Measurements from ENCODE around the gene FLNB. TPM values are rescaled to one million over a fixed set of nuclear protein-coding genes. Genes with fewer than 3 reads are reported as not detected.

Gene FLNB
- total and polyA plus RNA-seq, 9 of the 15 experiments (the other 6 are each of a cell fraction or from before 2014, with no cell fraction given), result 9.4 to 48.1 (median 25.6) TPM

GRCh38 chr3:58167431-58168351, 159.5 kb downstream of the FLNB start (continued):
- TF ChIP-seq NFE2 (IDR thresholded peaks at IDR 0.05; ENCODE audit: low read depth) (no peak), ZNF785 (CRISPR knock-in tag; IDR thresholded peaks at IDR 0.05) (no peak), NRF1 (conservative IDR thresholded peaks at IDR 0.05 in 1 of 2, IDR thresholded peaks at IDR 0.05 in 1 of 2) (peak; percentile 57 to 67), MEIS2 (IDR thresholded peaks at IDR 0.05; ENCODE audit: partially characterized antibody) (no peak), CBFB (CRISPR knock-in tag; IDR thresholded peaks at IDR 0.05) (no peak), HEY1 (CRISPR knock-in tag; IDR thresholded peaks at IDR 0.05; ENCODE audit: borderline replicate concordance) (no peak), RBM25 (IDR thresholded peaks at IDR 0.05; ENCODE audit: low read depth, low read length, severe bottlenecking) (no peak), ZNF184 (CRISPR knock-in tag; IDR thresholded peaks at IDR 0.05) (no peak), CHD7 (IDR thresholded peaks at IDR 0.05; ENCODE audit: low read depth, low read length) (no peak), ZNF12 (CRISPR knock-in tag; IDR thresholded peaks at IDR 0.05) (no peak)
- TF ChIP-seq, protein P1, sequence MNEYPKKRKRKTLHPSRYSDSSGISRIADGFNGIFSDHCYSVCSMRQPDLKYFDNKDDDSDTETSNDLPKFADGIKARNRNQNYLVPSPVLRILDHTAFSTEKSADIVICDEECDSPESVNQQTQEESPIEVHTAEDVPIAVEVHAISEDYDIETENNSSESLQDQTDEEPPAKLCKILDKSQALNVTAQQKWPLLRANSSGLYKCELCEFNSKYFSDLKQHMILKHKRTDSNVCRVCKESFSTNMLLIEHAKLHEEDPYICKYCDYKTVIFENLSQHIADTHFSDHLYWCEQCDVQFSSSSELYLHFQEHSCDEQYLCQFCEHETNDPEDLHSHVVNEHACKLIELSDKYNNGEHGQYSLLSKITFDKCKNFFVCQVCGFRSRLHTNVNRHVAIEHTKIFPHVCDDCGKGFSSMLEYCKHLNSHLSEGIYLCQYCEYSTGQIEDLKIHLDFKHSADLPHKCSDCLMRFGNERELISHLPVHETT (CRISPR knock-in tag; conservative IDR thresholded peaks at IDR 0.05 in 1 of 2, IDR thresholded peaks at IDR 0.05 in 1 of 2), result no peak

Measured in K562 (cell line).